H9 (cell line): ENCODE results near the gene RGSL1. TPM values are rescaled to one million over a fixed set of nuclear protein-coding genes. Genes with fewer than 3 reads are reported as not detected.
A peak's percentile ranks its signal among the peaks of the same experiment; 100 is the strongest.

Source experiments
- DNase-seq: peaks from one replicate; pipeline ENCODE4 v3.0.0-alpha.2; 2017
- H2AFZ ChIP-seq: one replicate; pipeline ENCODE4 v1.6.1; 2013; ENCODE audit warnings: mild to moderate bottlenecking, low read length, control low read depth, moderate library complexity
- H2AK5ac ChIP-seq: 2 replicates; pipeline ENCODE4 v1.6.1; 2013; ENCODE audit warnings: low read length, control low read depth, mixed read lengths; ENCODE audit not compliant: insufficient read length
- H2BK120ac ChIP-seq: one replicate; pipeline ENCODE4 v1.6.1; 2013; ENCODE audit warnings: low read depth, mild to moderate bottlenecking, low read length, control low read depth, inconsistent platforms; ENCODE audit not compliant: poor library complexity, severe bottlenecking
- H2BK12ac ChIP-seq: 2 replicates; pipeline ENCODE4 v1.6.1; 2013; ENCODE audit warnings: low read length, control low read depth, mixed read lengths, low read depth; ENCODE audit not compliant: insufficient read length
- H2BK15ac ChIP-seq: 2 replicates; pipeline ENCODE4 v1.6.1; 2013; ENCODE audit warnings: low read depth, low read length, control low read depth
- H2BK20ac ChIP-seq: one replicate; pipeline ENCODE4 v1.6.1; 2013; ENCODE audit warnings: low read depth, mild to moderate bottlenecking, low read length, control low read depth, inconsistent platforms; ENCODE audit not compliant: poor library complexity, severe bottlenecking
- H2BK5ac ChIP-seq: 2 replicates; pipeline ENCODE4 v1.6.1; 2013; ENCODE audit warnings: low read length, control low read depth, mixed read lengths; ENCODE audit not compliant: insufficient read length
- H3K14ac ChIP-seq: 2 replicates; pipeline ENCODE4 v1.6.1; 2013; ENCODE audit warnings: low read length, control low read depth; ENCODE audit not compliant: insufficient read depth
- H3K18ac ChIP-seq: 2 replicates; pipeline ENCODE4 v1.6.1; 2013; ENCODE audit warnings: low read depth, mild to moderate bottlenecking, mixed read lengths, low read length, control low read depth; ENCODE audit not compliant: insufficient read length
- H3K23ac ChIP-seq: 2 replicates; pipeline ENCODE4 v1.6.1; 2013; ENCODE audit warnings: low read length, control low read depth, mixed read lengths, low read depth; ENCODE audit not compliant: insufficient read length
- H3K23me2 ChIP-seq: 2 replicates; pipeline ENCODE4 v1.6.1; 2013; ENCODE audit warnings: low read depth, mild to moderate bottlenecking, mixed read lengths, low read length, control low read depth; ENCODE audit not compliant: insufficient read length, poor library complexity, severe bottlenecking
- H3K27ac ChIP-seq: 2 replicates; pipeline ENCODE4 v1.5.1; 2013; ENCODE audit warnings: low read length, control low read depth, mixed read lengths, low read depth; ENCODE audit not compliant: insufficient read length
- H3K27me3 ChIP-seq: 2 replicates; pipeline ENCODE4 v1.6.1; 2013; ENCODE audit warnings: low read length, control low read depth, inconsistent platforms; ENCODE audit not compliant: insufficient read depth
- H3K4ac ChIP-seq: 2 replicates; pipeline ENCODE4 v1.6.1; 2013; ENCODE audit warnings: low read depth, mild to moderate bottlenecking, control low read depth, inconsistent platforms, low read length, moderate library complexity
- H3K4me1 ChIP-seq: 2 replicates; pipeline ENCODE4 v1.6.1; 2013; ENCODE audit warnings: low read length, control low read depth, inconsistent platforms; ENCODE audit not compliant: insufficient read depth
- H3K4me2 ChIP-seq: 2 replicates; pipeline ENCODE4 v1.6.1; 2013; ENCODE audit warnings: low read length, control low read depth, mixed read lengths; ENCODE audit not compliant: insufficient read length, insufficient read depth
- H3K56ac ChIP-seq: 2 replicates; pipeline ENCODE4 v1.6.1; 2013; ENCODE audit warnings: low read depth, mild to moderate bottlenecking, mixed read lengths, low read length, control low read depth; ENCODE audit not compliant: insufficient read length
- H3K79me1 ChIP-seq: 2 replicates; pipeline ENCODE4 v1.6.1; 2013; ENCODE audit warnings: low read depth, mild to moderate bottlenecking, moderate library complexity, low read length, control low read depth, inconsistent platforms; ENCODE audit not compliant: insufficient read depth, poor library complexity, severe bottlenecking
- H3K79me2 ChIP-seq: 2 replicates; pipeline ENCODE4 v1.6.1; 2013; ENCODE audit warnings: low read length, control low read depth, inconsistent platforms; ENCODE audit not compliant: insufficient read depth
- H3K9ac ChIP-seq: 2 replicates; pipeline ENCODE4 v1.6.1; 2013; ENCODE audit warnings: low read length, control low read depth, mixed read lengths; ENCODE audit not compliant: insufficient read length; ENCODE audit errors: extremely low read depth
- H3K9me3 ChIP-seq: one replicate; pipeline ENCODE4 v1.6.1; 2013; ENCODE audit warnings: low read depth, low read length, inconsistent platforms; ENCODE audit not compliant: control insufficient read depth
- H3T11ph ChIP-seq: one replicate; pipeline ENCODE4 v1.6.1; 2013; ENCODE audit warnings: mild to moderate bottlenecking, low read length, control low read depth, inconsistent platforms
- H4K20me1 ChIP-seq: one replicate; pipeline ENCODE4 v1.6.1; 2013; ENCODE audit not compliant: control insufficient read depth, insufficient read length, insufficient read depth
- H4K5ac ChIP-seq: 2 replicates; pipeline ENCODE4 v1.6.1; 2013; ENCODE audit warnings: low read depth, mild to moderate bottlenecking, mixed read lengths, low read length, control low read depth; ENCODE audit not compliant: insufficient read length
- H4K8ac ChIP-seq: replicated peaks from 2 replicates; pipeline ENCODE4 v1.6.1; 2013; ENCODE audit warnings: low read length, control low read depth, mixed read lengths, low read depth; ENCODE audit not compliant: insufficient read length
- H4K91ac ChIP-seq: 2 replicates; pipeline ENCODE4 v1.6.1; 2013; ENCODE audit warnings: low read depth, mild to moderate bottlenecking, moderate library complexity, mixed read lengths, low read length, control low read depth; ENCODE audit not compliant: insufficient read length
- H3K27ac Mint-ChIP-seq, 3 experiments: 2 replicates in 2 of 3; 3 replicates in 1 of 3; pipeline ENCODE4 v1.8.0; 2020 to 2021; ENCODE audit warnings: mixed read lengths in 3 of 3, mild to moderate bottlenecking in 1 of 3, moderate library complexity in 1 of 3
- H3K27me3 Mint-ChIP-seq: 2 replicates; pipeline ENCODE4 v1.8.0; 2021; ENCODE audit warnings: low read depth, mild to moderate bottlenecking, moderate library complexity, mixed read lengths
- H3K36me3 Mint-ChIP-seq, 3 experiments: 2 replicates in 2 of 3; 3 replicates in 1 of 3; pipeline ENCODE4 v1.8.0; 2020 to 2021; ENCODE audit warnings: low read depth in 3 of 3, mixed read lengths in 3 of 3; ENCODE audit not compliant: insufficient read depth in 1 of 3
- H3K4me1 Mint-ChIP-seq, 2 experiments: 2 replicates each; pipeline ENCODE4 v1.8.0; 2020; ENCODE audit warnings: mixed read lengths in 2 of 2
- H3K4me3 Mint-ChIP-seq, 2 experiments: 2 replicates in 1 of 2; 3 replicates in 1 of 2; pipeline ENCODE4 v1.8.0; 2020 to 2021; ENCODE audit warnings: mild to moderate bottlenecking in 2 of 2, mixed read lengths in 2 of 2, moderate library complexity in 1 of 2
- H3K9me3 Mint-ChIP-seq, 2 experiments: 2 replicates in 1 of 2; 3 replicates in 1 of 2; pipeline ENCODE4 v1.8.0; 2020; ENCODE audit warnings: mild to moderate bottlenecking in 2 of 2, mixed read lengths in 2 of 2, moderate library complexity in 1 of 2
- CTCF ChIP-seq: fragments of 200-600 bp; sonication (generic); conservative IDR thresholded peaks from 3 replicates; pipeline ENCODE4 v1.8.0; 2021; ENCODE audit warnings: antibody characterized with exemption, mild to moderate bottlenecking
- WGBS: extraction: QIAGEN DNeasy Blood & Tissue Kit; methylation state at CpG from one replicate; pipeline ENCODE4 v1.1.7; 2013; ENCODE audit warnings: missing lambda C conversion rate, low lambda C conversion rate, mixed read lengths; ENCODE audit not compliant: insufficient read length; ENCODE audit errors: extremely low coverage; 5-methylcytosine and 5-hydroxymethylcytosine counted together
- total RNA-seq: library from RNA; stranded (reverse); gene quantifications from 2 replicates; pipeline ENCODE4 v1.2.1, GENCODE V29; 2021

Gene RGSL1
- total RNA-seq, 1 experiment from 2014 or later = not detected

GRCh38 chr1:182601416-182601786, 151.5 kb downstream of the RGSL1 start:
- Histone ChIP-seq H3K56ac (no peak overlapping the region), H3K79me1 (no peaks in the 10 kb centered on the region), H3K9ac (no peak overlapping the region), H3K27ac (no peak overlapping the region), H3K9me3 (no peaks in the 10 kb centered on the region), H3K4me1 (peaks cover 2% of the 10 kb centered on the region), H2BK120ac (no peak overlapping the region), H2AK5ac (no peak overlapping the region), H3K23ac (no peak overlapping the region), H4K8ac (no peak overlapping the region), H3K27me3 (peaks cover 9% of the 10 kb centered on the region; the same call in 1 of the 2 replicates), H2BK12ac (no peak overlapping the region), H2BK5ac (no peak overlapping the region), H3K4me2 (no peak overlapping the region), H3K18ac (no peak overlapping the region), H3K14ac (no peak overlapping the region), H4K91ac (no peak overlapping the region), H3K4ac (no peak overlapping the region), H3K79me2 (0 out of 2 replicates have a peak, but pooled peaks cover 2% of the 10 kb centered on the region), H3T11ph (no peak overlapping the region), H4K20me1 (no peaks in the 10 kb centered on the region), H4K5ac (no peak overlapping the region), H2AFZ (no peak overlapping the region), H2BK15ac (no peak overlapping the region), H3K23me2 (peaks cover 3% of the 10 kb centered on the region), H2BK20ac (no peak overlapping the region)
- WGBS = no CpG with 5 or more reads among the region's 6 CpGs
- Mint-ChIP-seq H3K9me3 (peaks cover 0 to 2% of the 10 kb centered on the region in 2 experiments; a peak in 1 of 5 replicates), H3K27ac (no peak overlapping the region), H3K27me3 (peaks cover 23% of the 10 kb centered on the region), H3K4me3 (no peak overlapping the region), H3K4me1 (peaks cover 12 to 19% of the 10 kb centered on the region in 2 experiments), H3K36me3 (peaks cover 0 to 8% (median 2%) of the 10 kb centered on the region in 3 experiments; a peak in 5 of 7 replicates)
- peak; percentile 86 for TF ChIP-seq CTCF
- peak; percentile 79 for DNase-seq
